Femur (tissue), 1 donor: ENCODE results near the gene CREB5.
"Not testable (repeated sequence)": the region's sequence is repeated elsewhere in the genome, so short reads cannot be mapped to it uniquely, and the experiment has no call there.

ENCODE experiments used
- DNase-seq: peaks from one replicate; pipeline ENCODE4 v3.0.0-alpha.2; 2017

The CREB5 gene

DNA sequence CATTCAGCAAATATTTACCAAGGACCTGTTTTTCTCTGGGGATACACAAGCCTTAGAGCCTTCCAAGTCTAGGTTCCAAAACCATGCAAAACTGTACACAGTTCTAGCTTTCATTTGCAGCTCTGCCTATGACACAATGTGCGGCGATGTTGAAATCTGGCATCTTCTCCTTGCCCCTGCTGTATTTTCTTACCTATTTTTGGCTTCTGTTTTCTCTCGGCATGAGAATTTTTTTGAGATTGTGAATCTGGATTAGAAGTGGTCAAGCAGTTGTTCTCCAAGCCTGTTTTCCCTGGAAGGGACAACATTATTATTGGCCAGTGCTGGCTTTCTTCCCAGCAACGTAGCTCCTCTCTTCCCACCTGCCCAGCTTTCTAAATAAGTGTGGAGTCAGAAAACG, 176.3 kb downstream of the CREB5 start:
- DNase-seq = no peak

GRCh38 chr7:28591041-28591674, 178.8 kb downstream of the CREB5 start:
- no peak for DNase-seq

GRCh38 chr7:28591725-28592349, 179.5 kb downstream of the CREB5 start:
- DNase-seq = no peak

DNA sequence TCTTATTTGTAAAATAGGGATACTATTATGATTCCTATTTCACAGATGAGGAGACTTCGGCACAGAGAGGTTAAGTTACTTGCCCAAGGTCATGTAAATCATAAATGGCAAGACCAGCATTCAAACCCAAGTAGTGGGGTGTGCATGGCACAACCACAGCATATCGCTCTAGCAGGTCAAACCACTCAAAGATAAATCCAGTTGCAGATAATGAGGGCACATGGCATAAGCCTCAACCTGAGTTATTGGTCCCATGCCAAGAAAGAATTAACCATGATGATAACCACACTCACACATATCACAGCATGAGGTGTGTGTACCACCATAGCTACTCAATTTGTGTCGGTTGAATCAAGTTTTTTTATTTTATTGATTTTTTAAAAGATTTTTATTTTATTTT, 180.5 kb downstream of the CREB5 start:
- DNase-seq = no peak

DNA sequence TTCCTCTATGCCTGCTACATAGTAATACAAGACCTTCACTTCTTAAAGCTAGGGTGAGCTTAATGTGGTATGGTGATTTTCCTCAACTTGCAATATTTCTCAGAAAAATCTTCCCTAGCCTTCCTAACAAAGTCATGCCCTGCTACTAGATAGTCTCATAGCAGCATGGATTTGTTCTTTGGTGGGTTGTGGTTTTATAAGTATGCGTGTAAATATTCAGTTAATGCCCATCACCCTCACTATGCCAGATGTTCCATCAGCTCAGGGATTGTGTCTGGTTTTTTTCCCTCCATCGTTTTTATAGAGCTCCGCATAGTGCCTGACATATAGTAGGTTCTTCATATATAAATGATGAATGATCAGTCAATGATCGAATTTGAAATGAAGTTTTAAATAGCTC, 182.8 kb downstream of the CREB5 start:
- no peak for DNase-seq

DNA sequence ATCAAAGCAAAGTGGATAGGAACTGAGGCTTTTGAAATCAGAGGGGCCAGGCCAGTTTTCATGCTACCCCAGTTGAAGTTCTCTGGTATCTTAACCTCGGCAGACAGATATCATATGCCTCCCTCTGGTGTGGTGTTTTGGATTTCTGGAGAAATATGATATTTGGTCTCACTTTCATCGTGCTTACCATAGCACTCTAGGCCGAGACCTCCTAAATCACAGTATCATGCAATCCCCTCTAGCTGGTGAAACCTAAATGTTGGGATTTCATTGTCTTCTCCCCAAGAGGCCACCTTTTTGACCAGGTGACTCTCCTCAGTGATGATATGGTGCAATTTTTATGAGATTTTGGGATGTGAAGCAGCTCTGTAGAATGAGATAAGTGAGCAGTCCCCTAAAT, 183.5 kb downstream of the CREB5 start:
- no peak for DNase-seq

GRCh38 chr7:28596245-28596935, 184.1 kb downstream of the CREB5 start:
- DNase-seq = no peak

DNA sequence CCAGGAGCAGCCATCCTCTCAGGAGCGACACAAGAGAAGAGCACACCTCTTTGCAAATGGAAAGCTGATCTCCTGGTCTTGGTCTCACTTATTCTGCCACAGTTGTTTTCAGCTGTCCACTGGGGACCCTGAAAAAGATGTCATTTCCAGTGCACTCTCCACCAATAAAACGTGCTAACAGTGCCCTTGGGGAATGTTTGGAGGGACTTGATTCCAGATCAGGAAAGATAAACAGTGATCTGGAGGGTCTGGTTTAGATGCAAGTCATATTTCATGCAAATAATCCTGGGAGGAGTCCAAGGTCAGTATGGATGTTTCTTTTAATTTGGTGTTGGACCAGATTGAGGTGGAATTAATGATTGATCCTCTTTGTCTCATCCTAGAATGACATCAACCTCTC, 185.0 kb downstream of the CREB5 start:
- DNase-seq = no peak

- not testable (repeated sequence) for DNase-seq
Measured at GRCh38 chr7:28598037-28598436, 185.7 kb downstream of the CREB5 start.

DNA sequence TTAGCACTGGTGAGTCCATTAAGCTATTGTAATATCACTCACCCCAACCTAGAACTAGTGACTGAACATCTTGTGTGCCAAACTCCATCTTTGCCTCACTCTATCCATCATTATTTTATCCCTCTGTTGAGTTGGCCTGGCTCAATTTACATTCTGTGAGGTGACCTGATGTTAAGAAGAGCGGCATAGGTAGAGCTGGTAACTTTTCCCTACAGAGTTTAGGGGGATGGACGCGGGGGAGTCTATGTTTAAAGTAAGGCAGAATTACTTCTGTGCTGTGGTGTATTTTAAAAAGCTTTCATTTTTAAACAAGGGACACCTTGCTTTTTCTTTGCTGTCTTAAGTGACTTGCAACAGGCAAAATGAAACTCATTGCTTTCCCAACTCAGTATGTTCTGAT, 186.3 kb downstream of the CREB5 start:
- no peak for DNase-seq

GRCh38 chr7:28599411-28599810, 187.1 kb downstream of the CREB5 start:
- DNase-seq = no peak

- no peak for DNase-seq
Measured at GRCh38 chr7:28602282-28602681, 190.0 kb downstream of the CREB5 start.

DNA sequence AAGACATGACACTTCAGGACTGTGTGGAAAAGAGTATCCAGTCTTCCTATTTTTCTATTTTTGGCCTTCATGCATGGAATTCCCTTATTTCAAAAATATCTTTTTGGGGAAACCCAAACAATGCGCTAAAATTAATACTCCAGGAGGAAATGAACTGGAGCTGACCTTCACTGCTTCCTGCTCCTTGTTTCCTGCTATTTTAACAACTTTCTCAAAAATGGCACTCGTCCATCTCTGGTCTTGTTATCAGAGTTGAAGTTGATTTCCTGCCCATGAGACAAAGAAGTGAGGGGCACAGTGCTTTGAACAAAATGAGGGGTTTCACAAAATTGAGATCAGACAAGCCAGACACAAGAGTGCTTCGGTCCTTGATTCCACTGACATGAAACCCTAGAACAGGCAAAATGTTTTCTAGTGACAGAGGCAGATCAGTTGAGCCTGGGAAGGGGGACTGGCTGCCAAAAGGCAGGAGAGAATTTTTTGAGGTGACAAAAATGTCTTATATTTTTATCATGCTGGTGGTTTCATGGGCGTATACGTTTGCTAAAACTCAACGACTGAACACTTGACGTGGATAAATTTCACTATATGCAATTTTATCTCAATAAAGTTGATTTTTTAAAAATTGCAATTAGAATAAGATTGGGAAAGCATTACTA, 193.2 kb downstream of the CREB5 start:
- DNase-seq = no peak

DNA sequence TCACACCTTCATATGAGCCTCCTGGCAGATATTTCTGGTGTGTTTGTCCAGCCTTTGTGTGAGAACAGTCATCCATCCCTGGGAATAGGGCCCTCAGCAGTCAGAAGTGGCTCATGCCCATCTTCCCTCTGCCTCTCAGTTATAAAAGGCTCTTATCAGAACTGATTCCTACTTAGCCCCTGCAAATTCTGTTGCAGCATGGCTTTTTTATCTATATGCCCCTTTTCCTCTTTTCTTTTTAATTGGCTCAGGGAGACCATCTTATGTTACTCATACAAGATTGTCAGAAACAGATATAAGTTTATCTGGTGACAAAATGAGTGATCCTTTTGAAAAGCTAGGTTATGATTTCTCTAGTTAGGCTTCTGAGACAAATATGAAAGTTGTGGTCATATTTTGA, 194.1 kb downstream of the CREB5 start:
- no peak for DNase-seq

- DNase-seq = no peak
Measured at GRCh38 chr7:28607855-28608193, 195.5 kb downstream of the CREB5 start.

DNA sequence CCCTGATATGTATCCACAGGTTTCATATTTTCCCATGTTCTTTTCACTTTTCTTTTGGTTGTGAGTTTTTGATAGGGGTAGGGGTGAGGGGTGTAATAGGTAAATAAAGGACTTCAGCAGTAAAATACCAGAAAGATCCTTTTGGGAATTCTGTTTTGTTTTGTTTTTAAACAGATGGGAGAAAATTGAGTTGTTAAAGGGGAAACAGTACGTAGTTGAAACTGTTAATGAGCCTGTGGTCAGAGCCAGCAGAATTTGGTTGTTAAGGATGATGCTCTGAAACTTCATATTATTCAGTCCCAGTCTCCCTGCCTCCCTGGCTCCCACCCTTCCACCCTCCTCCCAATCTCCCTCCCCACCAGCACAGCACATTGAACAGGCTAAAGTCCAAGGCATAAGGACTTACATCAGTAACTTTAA, 195.9 kb downstream of the CREB5 start:
- no peak for DNase-seq

GRCh38 chr7:28608731-28609130, 196.4 kb downstream of the CREB5 start:
- no peak for DNase-seq

DNA sequence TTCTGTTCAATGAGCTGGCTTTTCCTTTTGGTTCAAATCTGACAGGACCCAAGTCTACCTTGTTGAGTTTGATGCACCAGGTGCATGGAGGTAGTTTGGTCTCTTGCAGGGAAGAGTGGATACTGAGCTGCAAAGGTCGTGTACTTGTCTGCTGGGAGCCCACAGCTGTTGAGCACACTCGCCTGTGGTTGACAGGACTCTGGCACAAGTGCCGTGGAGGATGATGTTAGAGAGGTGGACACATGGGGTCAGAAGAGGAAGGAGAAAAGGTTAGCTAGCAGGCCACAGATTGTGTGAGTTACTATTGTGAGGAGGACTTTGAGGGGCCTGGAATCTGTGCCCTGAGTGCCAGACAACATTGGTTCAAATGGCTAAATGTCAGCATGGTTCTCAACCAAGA, 197.3 kb downstream of the CREB5 start:
- no peak for DNase-seq

DNA sequence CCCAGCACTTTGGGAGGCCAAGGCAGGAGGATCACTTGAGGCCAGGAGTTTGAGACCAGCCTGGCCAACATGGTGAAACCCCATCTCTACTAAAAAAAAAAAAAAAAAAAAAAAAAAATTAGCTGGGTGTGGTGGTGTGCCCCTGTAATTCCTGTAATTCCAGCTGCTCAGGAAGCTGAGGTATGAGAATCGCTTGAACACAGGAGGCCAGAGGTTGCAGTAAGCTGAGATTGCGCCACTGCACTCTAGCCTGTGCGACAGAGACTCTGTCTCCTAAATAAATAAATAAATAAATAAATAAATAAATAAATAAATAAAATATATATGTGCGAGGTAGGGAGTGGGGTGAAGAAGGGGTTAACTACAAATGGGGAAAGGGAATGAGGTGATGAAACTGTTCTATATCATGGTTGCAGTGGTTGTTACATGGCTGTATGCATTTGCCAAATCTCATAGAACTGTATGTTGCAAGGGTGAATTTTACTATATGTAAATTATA, 199.1 kb downstream of the CREB5 start:
- not testable (repeated sequence) for DNase-seq

DNA sequence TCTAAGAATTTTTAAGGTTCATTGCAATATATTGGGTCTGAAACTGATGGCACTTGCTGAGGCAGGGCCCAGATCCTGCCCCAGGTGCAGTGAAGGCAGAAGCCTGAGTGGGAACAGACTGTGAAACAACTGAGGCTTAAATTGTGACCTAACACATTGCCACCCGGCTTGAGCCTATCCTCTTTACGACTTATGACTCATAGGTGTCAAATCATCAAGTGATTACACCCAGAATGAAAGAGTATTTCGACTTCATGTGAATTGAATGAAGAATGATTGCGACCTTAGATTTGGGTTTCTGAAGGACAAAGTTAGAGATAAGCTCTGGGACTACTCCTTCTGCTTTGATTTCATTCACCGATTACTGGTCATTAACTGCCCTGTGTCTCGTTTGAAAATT, 200.9 kb downstream of the CREB5 start:
- no peak for DNase-seq

- DNase-seq = no peak
Measured at GRCh38 chr7:28615091-28615490, 202.8 kb downstream of the CREB5 start.

DNA sequence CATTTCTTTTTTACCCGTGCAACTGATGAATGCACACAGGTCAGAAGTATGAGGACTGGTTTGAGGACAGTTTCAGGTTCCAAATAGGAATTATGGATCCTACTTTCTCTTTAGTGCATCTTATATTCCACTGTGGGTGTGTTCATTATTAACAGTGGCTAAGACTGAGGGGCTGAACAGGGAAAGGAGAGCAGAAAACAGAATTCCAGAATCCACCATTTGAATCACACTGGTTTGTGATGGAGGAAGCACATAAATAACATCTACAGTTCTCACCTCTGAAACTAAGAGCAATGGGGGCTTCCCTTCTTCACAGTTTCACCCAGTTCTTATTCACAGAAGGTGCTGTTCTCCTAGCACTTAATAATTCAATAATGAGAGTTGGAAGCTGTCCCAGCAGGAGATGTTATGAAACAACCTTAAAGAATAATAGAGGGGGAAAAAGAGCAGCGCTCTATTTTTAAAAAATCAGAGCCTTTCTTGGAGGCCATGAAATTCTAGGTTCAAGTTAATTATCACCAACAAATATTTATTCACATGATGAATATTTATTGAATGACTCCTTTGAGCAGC, 205.1 kb downstream of the CREB5 start:
- no peak for DNase-seq

- no peak for DNase-seq
Measured at GRCh38 chr7:28618383-28618782, 206.1 kb downstream of the CREB5 start.
